Trophoblast cell (in vitro differentiated cells and primary cell): ENCODE measurements around the gene SUSD4.

Source experiments
- DNase-seq, 2 donors: peaks; one replicate each; pipeline ENCODE4 v3.0.0-alpha.2; 2016
- H2AFZ ChIP-seq: 2 replicates; pipeline ENCODE4 v1.6.1; 2013; ENCODE audit warnings: low read length, moderate library complexity, mild to moderate bottlenecking; ENCODE audit not compliant: insufficient read depth, poor library complexity
- H2AK5ac ChIP-seq: 2 replicates; pipeline ENCODE4 v1.6.1; 2013; ENCODE audit warnings: mild to moderate bottlenecking, low read length
- H2BK120ac ChIP-seq: 2 replicates; pipeline ENCODE4 v1.6.1; 2013; ENCODE audit warnings: low read length, mild to moderate bottlenecking, moderate library complexity; ENCODE audit not compliant: insufficient read depth, poor library complexity
- H2BK12ac ChIP-seq: 2 replicates; pipeline ENCODE4 v1.6.1; 2013; ENCODE audit warnings: mild to moderate bottlenecking, low read length, moderate library complexity
- H2BK5ac ChIP-seq: 2 replicates; pipeline ENCODE4 v1.6.1; 2013; ENCODE audit warnings: low read length, low read depth, moderate library complexity, mild to moderate bottlenecking; ENCODE audit not compliant: poor library complexity
- H3K14ac ChIP-seq: 2 replicates; pipeline ENCODE4 v1.6.1; 2013; ENCODE audit warnings: mild to moderate bottlenecking, low read length
- H3K18ac ChIP-seq: 2 replicates; pipeline ENCODE4 v1.6.1; 2013; ENCODE audit warnings: mild to moderate bottlenecking, low read length
- H3K23ac ChIP-seq: 2 replicates; pipeline ENCODE4 v1.6.1; 2013; ENCODE audit warnings: low read length
- H3K27ac ChIP-seq: 2 replicates; pipeline ENCODE4 v1.5.1; 2013; ENCODE audit warnings: low read depth, mild to moderate bottlenecking, inconsistent platforms, low read length, moderate library complexity
- H3K27me3 ChIP-seq: 2 replicates; pipeline ENCODE4 v1.6.1; 2013; ENCODE audit warnings: inconsistent platforms, mild to moderate bottlenecking, low read length, moderate library complexity; ENCODE audit not compliant: insufficient read depth
- H3K36me3 ChIP-seq, 2 experiments: 1 replicate in 1 of 2; 2 replicates in 1 of 2; pipeline ENCODE4 v1.6.1; 2013; ENCODE audit warnings: low read length in 2 of 2, mild to moderate bottlenecking in 2 of 2, moderate library complexity in 1 of 2; ENCODE audit not compliant: insufficient read depth in 2 of 2, control insufficient read depth in 1 of 2
- H3K4ac ChIP-seq: 2 replicates; pipeline ENCODE4 v1.6.1; 2013; ENCODE audit warnings: low read depth, mild to moderate bottlenecking, low read length, moderate library complexity
- H3K4me1 ChIP-seq, 2 experiments: 1 replicate in 1 of 2; 2 replicates in 1 of 2; pipeline ENCODE4 v1.6.1; 2013; ENCODE audit warnings: low read length in 2 of 2, mild to moderate bottlenecking in 2 of 2, moderate library complexity in 1 of 2; ENCODE audit not compliant: insufficient read depth in 2 of 2, control insufficient read depth in 1 of 2
- H3K4me2 ChIP-seq: 2 replicates; pipeline ENCODE4 v1.6.1; 2013; ENCODE audit warnings: inconsistent platforms, mild to moderate bottlenecking, low read length, moderate library complexity
- H3K4me3 ChIP-seq: 2 replicates; pipeline ENCODE4 v1.5.1; 2013; ENCODE audit warnings: mild to moderate bottlenecking, low read depth, low read length, inconsistent platforms
- H3K79me1 ChIP-seq: one replicate; pipeline ENCODE4 v1.6.1; 2013; ENCODE audit warnings: low read length
- H3K79me2 ChIP-seq: 2 replicates; pipeline ENCODE4 v1.6.1; 2013; ENCODE audit warnings: low read length, mild to moderate bottlenecking; ENCODE audit not compliant: control insufficient read depth, insufficient read depth, poor library complexity
- H3K9ac ChIP-seq: 2 replicates; pipeline ENCODE4 v1.6.1; 2013; ENCODE audit warnings: mild to moderate bottlenecking, low read length
- H3K9me3 ChIP-seq: 2 replicates; pipeline ENCODE4 v1.6.1; 2013; ENCODE audit warnings: low read depth, mild to moderate bottlenecking, control low read depth, inconsistent platforms, low read length; ENCODE audit not compliant: insufficient read depth
- H4K12ac ChIP-seq: 2 replicates; pipeline ENCODE4 v1.6.1; 2013; ENCODE audit warnings: low read depth, mild to moderate bottlenecking, low read length, moderate library complexity
- H4K8ac ChIP-seq: 2 replicates; pipeline ENCODE4 v1.6.1; 2013; ENCODE audit warnings: low read depth, mild to moderate bottlenecking, low read length, moderate library complexity
- H4K91ac ChIP-seq: one replicate; pipeline ENCODE4 v1.6.1; 2013; ENCODE audit warnings: low read depth, mild to moderate bottlenecking, low read length, moderate library complexity
- WGBS: extraction: QIAGEN DNeasy Blood & Tissue Kit; methylation state at CpG from one replicate; pipeline ENCODE4 v1.1.7; 2013; ENCODE audit warnings: missing lambda C conversion rate; ENCODE audit not compliant: insufficient read length, insufficient coverage; ENCODE audit errors: extremely low coverage; 5-methylcytosine and 5-hydroxymethylcytosine counted together

The SUSD4 gene

GRCh38 chr1:223214261-223214807 is 149.6 kb downstream of the SUSD4 start:
- Histone ChIP-seq H3K18ac (no peak overlapping the region), H3K79me1 (no peaks in the 10 kb centered on the region), H3K9me3 (peaks cover 4% of the 10 kb centered on the region), H4K8ac (no peak overlapping the region), H2BK5ac (no peak overlapping the region), H3K27ac (no peak overlapping the region), H3K4ac (no peak overlapping the region), H3K36me3 (no peaks in the 10 kb centered on the region), H2AK5ac (no peak overlapping the region), H2BK12ac (no peak overlapping the region), H2BK120ac (no peak overlapping the region), H3K9ac (no peak overlapping the region), H4K91ac (no peak overlapping the region), H3K4me1 (peaks cover 5 to 11% of the 10 kb centered on the region in 2 experiments), H3K4me2 (no peak overlapping the region), H3K14ac (no peak overlapping the region), H4K12ac (no peak overlapping the region), H3K23ac (no peak overlapping the region), H3K79me2 (no peaks in the 10 kb centered on the region), H3K4me3 (no peak overlapping the region), H2AFZ (no peak overlapping the region), H3K27me3 (no peaks in the 10 kb centered on the region)
- no peak for DNase-seq
- no CpG with 5 or more reads among the region's 5 CpGs for WGBS

- Histone ChIP-seq H3K4ac (no peak overlapping the region), H2BK120ac (no peak overlapping the region), H3K4me2 (no peak overlapping the region), H3K4me3 (no peak overlapping the region), H3K14ac (no peak overlapping the region), H2BK5ac (no peak overlapping the region), H4K12ac (no peak overlapping the region), H3K36me3 (no peaks in the 10 kb centered on the region), H3K4me1 (peaks cover 13% of the 10 kb centered on the region in 2 experiments), H3K27ac (no peak overlapping the region), H2AK5ac (no peak overlapping the region), H4K91ac (no peak overlapping the region), H3K27me3 (no peaks in the 10 kb centered on the region), H3K9ac (no peak overlapping the region), H2AFZ (no peak overlapping the region), H2BK12ac (no peak overlapping the region), H3K18ac (no peak overlapping the region), H4K8ac (no peak overlapping the region), H3K9me3 (no peaks in the 10 kb centered on the region), H3K23ac (no peak overlapping the region), H3K79me1 (peaks cover 5% of the 10 kb centered on the region), H3K79me2 (no peaks in the 10 kb centered on the region)
- no peak for DNase-seq
- WGBS, result no CpG with 5 or more reads among the region's 3 CpGs
These were observed 151.5 kb downstream of the SUSD4 start for GRCh38 chr1:223212441-223212840.

- H2AK5ac ChIP-seq, result no peak overlapping the region
- no CpG with 5 or more reads among the region's 5 CpGs for WGBS
- no peak overlapping the region for H2AFZ ChIP-seq
- H3K27ac ChIP-seq, result no peak overlapping the region
- no peak overlapping the region for H3K18ac ChIP-seq
- peaks cover 5% of the 10 kb centered on the region for H3K79me1 ChIP-seq
- no peak overlapping the region for H3K4me3 ChIP-seq
- H3K4me2 ChIP-seq, result no peak overlapping the region
- no peak overlapping the region for H4K91ac ChIP-seq
- no peaks in the 10 kb centered on the region for H3K36me3 ChIP-seq
- H2BK12ac ChIP-seq, result no peak overlapping the region
- H3K27me3 ChIP-seq, result no peaks in the 10 kb centered on the region
- H3K4me1 ChIP-seq, result peaks cover 13% of the 10 kb centered on the region in 2 experiments
- no peak overlapping the region for H2BK5ac ChIP-seq
- no peak overlapping the region for H4K8ac ChIP-seq
- no peaks in the 10 kb centered on the region for H3K79me2 ChIP-seq
- no peak overlapping the region for H3K9ac ChIP-seq
- no peaks in the 10 kb centered on the region for H3K9me3 ChIP-seq
- H3K14ac ChIP-seq, result no peak overlapping the region
- DNase-seq, result no peak
- no peak overlapping the region for H3K4ac ChIP-seq
- H3K23ac ChIP-seq, result no peak overlapping the region
- no peak overlapping the region for H2BK120ac ChIP-seq
- no peak overlapping the region for H4K12ac ChIP-seq
These were observed 152.5 kb downstream of the SUSD4 start for GRCh38 chr1:223211323-223211985.

GRCh38 chr1:223210788-223211120 is 153.2 kb downstream of the SUSD4 start:
- peaks cover 13% of the 10 kb centered on the region in 2 experiments for H3K4me1 ChIP-seq
- H3K23ac ChIP-seq, result no peak overlapping the region
- H3K18ac ChIP-seq, result no peak overlapping the region
- H3K27ac ChIP-seq, result no peak overlapping the region
- no peak overlapping the region for H3K9ac ChIP-seq
- H3K36me3 ChIP-seq, result no peaks in the 10 kb centered on the region
- no peak overlapping the region for H2BK120ac ChIP-seq
- no peak overlapping the region for H4K12ac ChIP-seq
- H2AK5ac ChIP-seq, result no peak overlapping the region
- H4K8ac ChIP-seq, result no peak overlapping the region
- no peaks in the 10 kb centered on the region for H3K9me3 ChIP-seq
- H3K27me3 ChIP-seq, result no peaks in the 10 kb centered on the region
- H2BK5ac ChIP-seq, result no peak overlapping the region
- WGBS, result no CpG with 5 or more reads among the region's 3 CpGs
- H2BK12ac ChIP-seq, result no peak overlapping the region
- no peak overlapping the region for H2AFZ ChIP-seq
- DNase-seq, result no peak
- no peak overlapping the region for H3K14ac ChIP-seq
- H3K4me2 ChIP-seq, result no peak overlapping the region
- no peak overlapping the region for H4K91ac ChIP-seq
- peaks cover 5% of the 10 kb centered on the region for H3K79me1 ChIP-seq
- H3K4ac ChIP-seq, result no peak overlapping the region
- no peak overlapping the region for H3K4me3 ChIP-seq
- H3K79me2 ChIP-seq, result no peaks in the 10 kb centered on the region
